ENCODE data around the gene AUTS2.

The AUTS2 gene

DNA sequence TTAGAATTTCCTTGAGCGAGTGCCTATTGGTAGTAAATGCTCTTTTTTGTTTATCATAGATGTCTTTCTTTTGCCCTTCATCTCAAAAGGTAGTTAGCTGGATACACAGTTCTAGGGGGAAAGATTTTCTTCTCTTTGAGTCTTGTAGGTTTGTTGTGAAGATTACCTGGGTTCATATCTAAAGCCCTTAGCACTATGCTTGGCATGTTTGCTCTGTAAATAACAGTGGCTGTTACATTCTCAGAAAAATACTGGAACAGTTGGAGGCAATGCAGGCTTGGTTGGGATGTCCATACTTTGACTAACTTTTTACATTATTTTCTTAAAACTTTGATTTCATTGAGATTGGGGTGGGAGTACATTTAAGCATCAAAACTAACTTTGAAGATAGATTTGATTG is 144.0 kb downstream of the AUTS2 start:
- peaks cover 28% of the 10 kb centered on the region for H3K79me2 ChIP-seq (ENCODE audit: insufficient read depth, low read length)
- no peak overlapping the region for H3K27ac ChIP-seq (ENCODE audit: low read depth, low read length)
- no peaks in the 10 kb centered on the region for H3K27me3 ChIP-seq (ENCODE audit: low read length)
- no peaks in the 10 kb centered on the region for H3K9me3 ChIP-seq (ENCODE audit: insufficient read depth, low read length)
- no peak overlapping the region for H3K4me3 ChIP-seq (ENCODE audit: insufficient read depth, low read length, poor library complexity, severe bottlenecking)
- H3K4me2 ChIP-seq (ENCODE audit: low read depth, low read length, poor library complexity, severe bottlenecking), result no peak overlapping the region
- TF ChIP-seq, protein P1, sequence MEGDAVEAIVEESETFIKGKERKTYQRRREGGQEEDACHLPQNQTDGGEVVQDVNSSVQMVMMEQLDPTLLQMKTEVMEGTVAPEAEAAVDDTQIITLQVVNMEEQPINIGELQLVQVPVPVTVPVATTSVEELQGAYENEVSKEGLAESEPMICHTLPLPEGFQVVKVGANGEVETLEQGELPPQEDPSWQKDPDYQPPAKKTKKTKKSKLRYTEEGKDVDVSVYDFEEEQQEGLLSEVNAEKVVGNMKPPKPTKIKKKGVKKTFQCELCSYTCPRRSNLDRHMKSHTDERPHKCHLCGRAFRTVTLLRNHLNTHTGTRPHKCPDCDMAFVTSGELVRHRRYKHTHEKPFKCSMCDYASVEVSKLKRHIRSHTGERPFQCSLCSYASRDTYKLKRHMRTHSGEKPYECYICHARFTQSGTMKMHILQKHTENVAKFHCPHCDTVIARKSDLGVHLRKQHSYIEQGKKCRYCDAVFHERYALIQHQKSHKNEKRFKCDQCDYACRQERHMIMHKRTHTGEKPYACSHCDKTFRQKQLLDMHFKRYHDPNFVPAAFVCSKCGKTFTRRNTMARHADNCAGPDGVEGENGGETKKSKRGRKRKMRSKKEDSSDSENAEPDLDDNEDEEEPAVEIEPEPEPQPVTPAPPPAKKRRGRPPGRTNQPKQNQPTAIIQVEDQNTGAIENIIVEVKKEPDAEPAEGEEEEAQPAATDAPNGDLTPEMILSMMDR (IDR thresholded peaks at IDR 0.05; ENCODE audit: insufficient read depth, low read length, poor library complexity, severe bottlenecking), result no peak
- no peak for TF ChIP-seq EZH2phosphoT487 (conservative IDR thresholded peaks at IDR 0.05; ENCODE audit: low read length)
- no peaks in the 10 kb centered on the region for H3F3A ChIP-seq (ENCODE audit: insufficient read depth)
- no peaks in the 10 kb centered on the region for H3K9me2 ChIP-seq (replicated peaks; ENCODE audit: insufficient read depth, low read length)
- H2AFZ ChIP-seq (ENCODE audit: low read depth, low read length, severe bottlenecking), result no peak overlapping the region
- H4K20me1 ChIP-seq (ENCODE audit: low read depth, low read length), result peaks cover 45% of the 10 kb centered on the region; the same call in 1 of the 2 replicates
- no peaks in the 10 kb centered on the region for H3K36me3 ChIP-seq (ENCODE audit: low read length)
- H3K9ac ChIP-seq (ENCODE audit: low read length), result no peak overlapping the region

DNA sequence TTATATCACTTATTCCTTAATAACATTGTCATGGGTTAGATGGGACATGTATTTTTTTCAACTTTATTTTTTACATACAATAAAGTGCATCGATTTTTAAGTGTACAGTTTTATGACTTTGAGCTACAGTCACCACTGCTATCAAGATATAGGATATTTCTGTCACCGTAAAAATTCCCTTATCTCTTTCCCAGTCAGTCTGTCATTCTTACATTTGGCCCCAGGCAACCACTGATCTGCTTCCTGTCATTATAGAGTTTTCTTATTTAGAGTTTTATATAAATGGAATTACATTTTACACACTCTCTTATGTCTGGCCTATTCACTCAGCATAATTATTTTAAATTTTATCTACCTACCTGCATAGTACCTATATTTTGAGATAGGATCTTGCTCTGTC is 145.2 kb downstream of the AUTS2 start:
- no peaks in the 10 kb centered on the region for H3K9me3 ChIP-seq (ENCODE audit: insufficient read depth, low read length)
- no peak overlapping the region for H3K4me3 ChIP-seq (ENCODE audit: insufficient read depth, low read length, poor library complexity, severe bottlenecking)
- H3K79me2 ChIP-seq (ENCODE audit: insufficient read depth, low read length), result peaks cover 35% of the 10 kb centered on the region
- H3K9me2 ChIP-seq (replicated peaks; ENCODE audit: insufficient read depth, low read length), result no peaks in the 10 kb centered on the region
- no peaks in the 10 kb centered on the region for H3F3A ChIP-seq (ENCODE audit: insufficient read depth)
- TF ChIP-seq, protein P1 (IDR thresholded peaks at IDR 0.05; ENCODE audit: insufficient read depth, low read length, poor library complexity, severe bottlenecking), result no peak
- TF ChIP-seq EZH2phosphoT487 (conservative IDR thresholded peaks at IDR 0.05; ENCODE audit: low read length), result no peak
- no peak overlapping the region for H3K9ac ChIP-seq (ENCODE audit: low read length)
- no peaks in the 10 kb centered on the region for H3K27me3 ChIP-seq (ENCODE audit: low read length)
- no peaks in the 10 kb centered on the region for H3K36me3 ChIP-seq (ENCODE audit: low read length)
- no peak overlapping the region for H3K4me2 ChIP-seq (ENCODE audit: low read depth, low read length, poor library complexity, severe bottlenecking)
- H4K20me1 ChIP-seq (ENCODE audit: low read depth, low read length), result peaks cover 40% of the 10 kb centered on the region; the same call in 1 of the 2 replicates
- H2AFZ ChIP-seq (ENCODE audit: low read depth, low read length, severe bottlenecking), result no peak overlapping the region
- no peak overlapping the region for H3K27ac ChIP-seq (ENCODE audit: low read depth, low read length)

DNA sequence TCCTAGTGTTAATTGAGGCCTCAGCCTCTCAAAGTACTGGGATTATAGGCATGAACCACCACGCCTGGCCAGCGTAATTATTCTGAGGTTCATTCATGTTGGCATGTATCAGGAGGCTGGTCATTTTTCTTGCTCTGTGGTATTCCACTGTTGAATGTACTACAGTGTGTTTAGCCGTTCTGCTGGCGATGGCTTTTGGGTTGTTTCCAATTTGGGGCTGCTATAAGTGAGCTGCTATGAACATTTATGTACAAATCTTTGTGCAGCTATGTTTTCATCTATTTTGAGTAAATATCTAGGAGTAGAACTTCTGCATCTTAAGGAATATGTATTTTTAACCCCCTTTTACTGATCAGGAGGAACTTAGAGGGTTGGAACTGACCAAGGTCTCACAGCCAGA is 145.8 kb downstream of the AUTS2 start:
- no peaks in the 10 kb centered on the region for H3K9me3 ChIP-seq (ENCODE audit: insufficient read depth, low read length)
- no peaks in the 10 kb centered on the region for H3K9me2 ChIP-seq (replicated peaks; ENCODE audit: insufficient read depth, low read length)
- peaks cover 40% of the 10 kb centered on the region for H3K79me2 ChIP-seq (ENCODE audit: insufficient read depth, low read length)
- TF ChIP-seq, protein P1 (IDR thresholded peaks at IDR 0.05; ENCODE audit: insufficient read depth, low read length, poor library complexity, severe bottlenecking), result no peak
- TF ChIP-seq EZH2phosphoT487 (conservative IDR thresholded peaks at IDR 0.05; ENCODE audit: low read length), result no peak
- H4K20me1 ChIP-seq (ENCODE audit: low read depth, low read length), result peaks cover 39% of the 10 kb centered on the region; the same call in 1 of the 2 replicates
- H3K9ac ChIP-seq (ENCODE audit: low read length), result no peak overlapping the region
- no peaks in the 10 kb centered on the region for H3K27me3 ChIP-seq (ENCODE audit: low read length)
- H3K27ac ChIP-seq (ENCODE audit: low read depth, low read length), result no peak overlapping the region
- H3F3A ChIP-seq (ENCODE audit: insufficient read depth), result no peaks in the 10 kb centered on the region
- H3K36me3 ChIP-seq (ENCODE audit: low read length), result no peaks in the 10 kb centered on the region
- no peak overlapping the region for H3K4me3 ChIP-seq (ENCODE audit: insufficient read depth, low read length, poor library complexity, severe bottlenecking)
- H2AFZ ChIP-seq (ENCODE audit: low read depth, low read length, severe bottlenecking), result no peak overlapping the region
- H3K4me2 ChIP-seq (ENCODE audit: low read depth, low read length, poor library complexity, severe bottlenecking), result no peak overlapping the region

Measured in SU-DHL-6 (cell line).